ENCODE data around the gene JAK3.

The JAK3 gene

GRCh38 chr19:17775245-17775927 is 72.4 kb downstream of the JAK3 start:
- no peak for DNase-seq

All from NCI-H1048 (cell line).